SK-MEL-5 (cell line): ENCODE data around the gene TEX53. TPM values are rescaled to one million over a fixed set of nuclear protein-coding genes. Genes with fewer than 3 reads are reported as not detected.

Experiments used
- DNase-seq: peaks from one replicate; pipeline ENCODE4 v3.0.0-alpha.2; 2016; ENCODE audit warnings: low read depth, low spot score
- in situ Hi-C: cut with HindIII; loops from 2 replicates; pipeline ENCODE4 v1.10.0; 2016; ENCODE audit warnings: low sequenced_read_pairs, high pct_unique_total_duplicates, low pct_unique_long_range_greater_than_20kb
- total RNA-seq: library from RNA; depleted of rRNA; stranded (reverse); fragments of >200 nt; shearing (Covaris generic); gene quantifications from 2 replicates; pipeline ENCODE4 v1.2.3, GENCODE V29; 2014

Gene TEX53
- total RNA-seq, 1 experiment from 2014 or later, result not detected

DNA sequence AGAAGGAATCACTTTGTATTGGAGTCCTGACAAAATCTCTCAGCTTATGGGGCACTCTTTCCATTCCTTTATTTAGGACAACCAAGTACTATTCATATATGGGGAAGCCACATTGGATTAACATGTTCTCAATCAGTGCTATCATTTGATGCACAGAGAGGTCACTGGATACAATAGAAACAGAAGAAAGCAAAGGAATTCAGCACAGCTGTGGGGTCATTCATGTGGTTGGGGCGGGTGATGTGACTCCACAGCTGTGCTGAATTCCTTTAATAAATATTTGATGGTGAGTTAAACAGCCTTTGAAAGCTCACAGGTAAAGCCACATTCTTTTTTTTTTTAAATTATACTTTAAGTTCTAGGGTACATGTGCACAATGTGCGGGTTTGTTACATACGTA is 25.2 kb upstream of the TEX53 start:
- no peak for DNase-seq
- in situ Hi-C loops, result no loop called here

DNA sequence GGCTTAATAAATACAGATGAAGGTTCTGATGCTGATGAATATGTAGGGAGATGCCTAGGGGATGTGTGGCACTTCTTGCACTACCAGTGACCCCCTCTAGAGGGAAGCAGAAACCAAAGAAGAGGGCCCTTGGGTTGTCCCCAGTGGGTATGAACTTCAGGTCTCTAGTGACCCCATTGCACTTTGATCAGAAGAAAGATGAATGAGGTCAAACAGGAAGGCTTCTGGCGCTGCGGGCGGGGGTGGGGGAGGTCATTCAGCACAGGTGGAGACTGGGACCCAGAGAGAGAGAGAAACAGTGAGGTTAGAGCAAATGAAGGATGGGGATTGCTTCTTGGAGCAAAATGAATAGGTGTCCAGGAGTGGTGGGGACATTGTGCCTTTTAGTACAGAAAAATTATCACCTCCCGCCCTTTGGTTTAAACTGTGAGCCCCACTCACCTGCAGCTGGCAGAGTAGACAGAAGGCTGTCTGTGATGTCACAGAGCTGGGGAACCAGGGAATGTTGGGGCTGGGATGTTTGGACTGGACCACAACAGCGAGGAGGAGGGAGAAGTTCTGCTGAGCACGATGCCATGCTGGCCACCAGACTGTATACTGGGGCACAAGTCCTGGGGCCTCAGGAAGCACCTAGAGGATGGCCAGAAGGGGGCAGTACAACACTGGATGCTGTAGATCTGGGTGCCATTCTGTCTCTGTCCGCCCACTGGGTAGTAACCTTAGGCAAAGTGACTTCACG is 24.2 kb upstream of the TEX53 start, which contains the start of gene TEX48:
TEX48 (minus strand) TSS at position 599 of the 739 bp plus-strand sequence. CDS start 10,469 bp downstream, outside the sequence.
- in situ Hi-C loops, result no loop called here
- DNase-seq, result peak; percentile 90

DNA sequence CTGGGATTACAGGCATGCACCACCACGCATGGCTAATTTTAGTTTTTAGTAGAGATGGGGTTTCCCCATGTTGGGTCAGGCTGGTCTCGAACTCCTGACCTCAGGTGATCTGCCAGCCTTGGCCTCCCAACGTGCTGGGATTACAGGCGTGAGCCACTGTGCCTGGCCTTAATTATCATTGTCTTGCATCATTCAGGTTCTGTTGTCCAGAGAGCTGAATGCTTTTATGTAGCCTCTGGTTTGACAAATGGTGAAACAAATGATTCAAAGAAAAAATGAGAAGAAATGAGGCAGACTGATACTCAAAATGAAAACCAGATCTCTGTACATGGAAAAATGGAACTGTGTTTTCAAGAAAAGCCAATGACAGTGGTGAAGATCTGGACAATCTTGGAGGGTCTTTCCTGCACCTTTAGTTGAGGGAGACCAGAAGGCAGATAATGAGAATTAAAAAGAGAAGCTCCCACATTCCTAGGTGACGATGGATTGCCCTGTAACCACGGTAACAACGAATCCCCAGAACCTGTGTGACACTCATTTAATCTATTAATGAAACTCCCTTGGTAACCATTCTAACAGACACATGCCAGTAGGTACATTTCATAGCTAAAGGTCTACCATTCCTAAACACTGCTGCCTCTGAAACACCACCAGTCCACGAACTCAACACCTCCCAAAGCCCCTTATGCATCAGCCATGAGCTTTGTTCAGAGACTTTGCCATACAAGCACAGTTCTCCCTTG is 22.8 kb upstream of the TEX53 start:
- DNase-seq, result no peak
- in situ Hi-C loops, result no loop called here

DNA sequence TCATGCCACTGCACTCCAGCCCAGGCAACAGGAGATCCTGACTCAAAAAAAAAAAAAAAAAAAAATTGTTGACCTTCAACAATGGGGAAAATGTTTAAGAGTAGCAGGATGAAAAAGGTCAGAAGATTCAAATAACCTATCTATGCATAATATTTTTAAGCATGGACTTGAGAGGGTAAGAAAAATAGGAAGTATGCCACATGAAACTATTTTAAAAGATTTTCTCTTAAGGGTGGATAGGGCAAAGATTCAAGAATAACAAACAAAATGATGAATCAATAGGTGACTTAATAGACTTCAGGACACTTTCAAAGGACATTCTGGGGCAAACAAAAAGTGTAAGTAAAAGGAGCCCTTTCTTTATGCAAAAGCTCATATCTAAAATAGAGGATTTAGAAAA is 21.2 kb upstream of the TEX53 start:
- in situ Hi-C loops, result no loop called here
- no peak for DNase-seq

DNA sequence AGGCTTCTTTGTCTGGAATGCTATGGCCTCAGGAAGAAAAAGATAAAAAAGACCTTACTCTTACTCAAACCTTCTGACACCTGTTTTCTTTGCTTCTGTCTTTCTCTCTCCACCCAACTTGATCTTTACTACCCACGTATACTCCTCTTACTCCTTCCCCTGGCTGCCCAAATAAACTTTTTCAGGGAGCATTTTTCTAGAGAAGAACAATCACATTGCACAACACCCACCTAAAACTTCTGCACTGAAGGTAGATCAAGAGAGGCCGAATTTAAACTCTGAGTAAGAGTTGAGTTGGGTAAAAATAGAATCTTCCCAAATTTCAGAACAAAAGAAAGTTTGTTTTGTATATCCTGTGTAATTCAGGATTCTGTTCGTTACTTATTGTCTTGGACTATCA is 20.5 kb upstream of the TEX53 start:
- in situ Hi-C loops, result no loop called here
- no peak for DNase-seq

DNA sequence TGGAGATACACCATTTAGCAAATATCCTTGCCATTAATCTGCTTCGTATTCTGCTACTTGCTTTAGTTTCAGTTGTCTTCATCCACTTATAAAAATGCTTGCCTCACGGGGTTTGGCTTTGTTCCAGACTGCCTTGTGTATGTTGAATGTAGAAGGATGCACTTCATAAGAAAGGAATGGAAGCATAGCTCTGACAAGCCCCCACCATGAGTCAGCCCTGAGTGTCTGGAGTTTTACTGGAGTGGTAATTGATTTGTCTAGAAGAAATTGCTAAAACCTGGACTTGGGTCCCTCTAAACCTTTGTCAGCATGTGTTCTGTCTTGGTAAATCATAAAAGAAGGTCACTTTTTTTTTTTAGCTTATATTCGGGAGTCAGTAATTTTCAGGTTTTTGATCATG is 19.8 kb upstream of the TEX53 start:
- in situ Hi-C loops, result no loop called here
- peak; percentile 85 for DNase-seq

DNA sequence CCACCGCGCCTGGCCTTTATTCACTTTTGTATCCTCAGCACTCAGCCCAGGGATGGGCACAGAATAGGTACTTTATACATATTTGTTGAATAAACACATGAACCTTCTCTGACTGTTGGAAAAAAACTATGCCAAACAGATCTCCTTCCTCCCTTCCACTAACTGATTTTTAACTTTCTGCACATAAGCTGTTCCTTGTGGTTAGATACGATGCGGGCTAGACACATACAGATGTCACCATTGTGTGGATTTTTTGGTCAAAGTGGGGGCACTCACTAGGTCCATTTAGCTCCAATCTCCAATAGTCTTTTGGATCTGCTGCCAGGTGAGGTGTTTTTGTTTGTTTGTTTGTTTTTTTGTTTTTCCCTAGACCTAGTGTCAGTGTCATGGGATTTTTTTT is 19.3 kb upstream of the TEX53 start:
- no peak for DNase-seq
- in situ Hi-C loops, result no loop called here

DNA sequence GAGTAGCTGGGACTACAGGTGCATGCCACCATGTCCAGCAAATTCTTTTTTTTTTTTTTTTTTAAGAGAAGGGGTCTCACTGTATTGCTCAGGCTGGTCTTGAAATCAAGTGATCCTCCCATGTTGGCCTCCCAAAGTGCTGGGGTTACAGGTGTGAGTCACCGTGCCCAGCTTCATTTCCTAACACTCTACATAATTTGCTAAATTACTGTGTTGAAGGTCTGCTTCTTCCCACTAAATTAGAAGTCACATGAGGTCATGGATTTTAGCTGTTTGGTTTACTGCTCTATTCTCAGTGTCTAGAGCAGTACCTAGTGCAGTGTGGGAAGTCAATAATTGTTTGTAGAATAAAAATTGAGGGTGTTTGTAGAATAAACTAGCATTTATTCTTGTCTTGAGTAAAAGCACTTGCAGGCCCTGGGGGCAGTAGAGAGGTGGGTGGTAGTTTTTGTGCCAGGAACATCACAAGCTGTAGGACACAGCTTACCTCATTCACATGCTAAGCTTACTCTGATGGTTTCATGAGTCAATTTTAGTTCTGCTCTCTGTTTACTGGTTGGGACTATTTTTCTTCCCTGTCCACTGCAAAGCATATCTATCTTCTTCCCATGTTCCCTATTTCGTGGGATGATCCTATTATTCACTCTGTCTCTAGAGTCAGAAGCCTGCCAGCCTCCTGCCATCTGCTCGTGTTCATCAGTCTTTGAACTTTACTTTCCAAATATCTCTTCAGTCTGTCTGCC is 17.4 kb upstream of the TEX53 start:
- in situ Hi-C loops, result no loop called here

DNA sequence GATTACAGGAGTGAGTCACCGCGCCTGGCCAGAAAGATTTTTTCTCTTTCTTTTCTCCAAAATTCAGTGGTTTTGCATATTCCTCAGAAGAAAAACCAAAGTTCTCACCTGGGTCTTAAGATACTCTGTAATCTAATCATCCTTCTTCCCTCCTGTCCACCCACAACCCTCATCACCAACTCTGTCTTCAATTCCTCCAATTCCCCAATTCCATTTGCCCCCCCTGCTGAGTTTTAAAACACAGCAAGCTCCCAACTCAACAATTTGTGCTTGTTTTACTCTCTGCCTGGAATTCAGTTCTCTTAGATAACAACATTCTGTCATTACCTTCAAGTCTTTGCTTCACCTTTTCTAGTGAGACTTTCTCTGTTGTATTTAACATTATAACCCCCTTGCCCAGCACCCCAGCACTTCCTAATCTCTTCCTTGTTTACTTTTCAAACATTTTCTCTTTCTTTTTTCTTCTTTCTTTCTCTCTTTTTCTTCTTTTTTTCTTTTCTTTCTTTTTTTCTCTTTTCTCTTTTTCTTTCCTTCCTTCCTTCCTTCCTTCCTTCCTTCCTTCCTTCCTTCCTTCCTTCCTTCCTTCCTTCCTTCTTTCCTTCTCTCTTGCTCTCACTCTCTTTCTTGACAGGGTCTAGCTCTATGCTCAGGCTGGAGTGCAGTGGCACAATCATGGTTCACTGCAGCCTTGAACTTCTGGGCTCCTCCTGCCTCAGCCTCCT is 16.6 kb upstream of the TEX53 start:
- in situ Hi-C loops, result no loop called here
- DNase-seq, result no peak

More for the DNA sequence above, 17.4 kb upstream of the TEX53 start:
- no peak for DNase-seq

DNA sequence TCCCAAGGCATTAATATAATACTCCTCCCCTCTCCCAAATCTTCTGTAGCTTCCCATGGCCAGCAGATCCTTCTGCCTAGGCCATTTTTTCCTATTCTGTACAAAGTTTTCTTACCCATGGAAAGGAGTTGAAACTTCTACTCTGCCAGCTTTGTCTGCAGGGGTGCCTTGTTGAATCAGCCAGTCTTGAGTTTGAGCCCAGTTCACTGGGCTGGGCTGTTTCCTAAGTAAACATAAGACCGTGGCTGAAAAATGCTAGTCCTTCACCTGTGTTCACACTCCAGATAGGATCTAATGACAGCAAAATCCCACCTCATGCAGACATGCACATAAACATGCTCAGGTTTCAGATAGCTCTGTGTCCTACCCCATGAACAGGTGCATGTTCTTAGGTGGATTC is 14.0 kb upstream of the TEX53 start:
- in situ Hi-C loops, result no loop called here
- DNase-seq, result no peak

DNA sequence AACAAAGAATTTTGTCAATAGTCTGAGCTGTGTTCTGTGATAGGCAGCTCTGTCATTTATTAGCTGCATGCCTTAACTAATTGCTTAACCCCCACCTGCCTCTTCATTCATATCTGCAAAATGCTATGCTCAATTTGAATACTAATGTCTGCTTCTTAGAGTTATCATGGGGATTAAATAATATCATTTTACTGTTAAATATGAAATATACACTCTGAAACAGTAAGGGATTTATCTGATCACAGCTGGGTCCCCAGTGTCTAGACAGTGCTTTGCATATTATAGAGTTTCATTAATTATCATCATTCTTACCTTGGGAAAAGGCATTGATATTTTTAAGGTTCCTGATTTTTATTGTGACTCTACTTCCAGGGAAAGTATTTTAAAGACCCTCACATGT is 12.4 kb upstream of the TEX53 start:
- DNase-seq, result no peak
- in situ Hi-C loops, result no loop called here

DNA sequence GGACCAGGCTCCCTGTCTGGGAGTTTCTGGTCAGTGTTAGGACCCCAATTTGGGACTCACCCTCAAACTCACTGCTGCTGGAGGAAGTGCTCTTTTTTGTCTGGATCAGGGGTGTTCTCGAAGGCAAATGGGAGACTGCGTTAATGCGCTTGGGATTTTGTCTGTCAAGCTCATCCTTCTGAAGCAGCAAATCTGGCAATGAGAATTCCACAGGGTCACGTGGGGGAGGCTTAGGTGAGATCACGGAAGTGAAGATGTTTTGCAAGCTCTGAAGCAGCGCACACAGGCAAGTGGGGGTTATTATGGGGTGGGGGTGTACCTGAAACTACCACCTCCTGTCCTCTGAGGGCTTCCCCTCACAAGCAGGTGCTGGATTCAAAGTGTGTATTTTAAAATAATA is 10.5 kb upstream of the TEX53 start:
- in situ Hi-C loops, result no loop called here

DNA sequence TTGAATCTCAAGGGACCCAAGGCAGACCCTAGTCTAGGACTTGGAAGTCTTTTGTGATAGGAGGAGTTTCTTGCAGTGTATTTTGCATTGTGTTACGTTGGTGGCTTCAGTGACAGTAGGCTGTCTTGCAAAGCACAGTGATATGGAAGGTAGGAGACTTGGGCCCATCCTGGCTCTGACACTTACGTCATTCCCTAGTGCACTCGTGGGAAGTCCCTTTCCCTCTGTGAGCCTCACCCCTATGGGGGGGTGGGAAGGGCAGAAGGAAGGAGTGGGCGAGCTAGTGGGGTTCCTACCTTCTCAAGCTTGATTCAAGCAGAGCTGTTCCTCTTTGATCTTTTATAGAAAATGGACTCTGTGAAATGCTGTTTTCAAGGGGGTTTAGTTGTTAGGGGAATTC is 9.2 kb upstream of the TEX53 start:
- in situ Hi-C loops, result no loop called here

More for the DNA sequence above, 10.5 kb upstream of the TEX53 start:
- no peak for DNase-seq

DNA sequence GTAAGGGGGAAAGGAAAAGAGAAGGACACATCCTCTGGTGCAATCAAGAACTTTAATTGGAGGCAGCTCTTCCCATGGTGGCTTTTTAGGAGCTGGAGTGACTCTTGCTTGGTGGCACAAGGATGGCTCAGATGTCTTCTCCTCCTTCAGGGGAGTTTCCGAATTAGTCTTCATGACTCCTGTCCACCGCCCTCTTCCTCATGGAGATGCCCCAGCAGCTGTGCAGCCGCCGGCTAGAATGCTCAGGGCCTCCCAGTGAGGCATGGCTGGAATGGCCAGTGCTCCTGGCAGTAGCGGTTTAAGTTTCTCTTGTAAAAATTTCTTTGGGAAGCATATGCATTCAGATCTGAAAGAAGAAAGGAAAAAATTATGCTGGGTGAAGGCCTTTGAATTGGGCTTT is 8.8 kb upstream of the TEX53 start:
- DNase-seq, result no peak

More for the DNA sequence above, 9.2 kb upstream of the TEX53 start:
- no peak for DNase-seq

DNA sequence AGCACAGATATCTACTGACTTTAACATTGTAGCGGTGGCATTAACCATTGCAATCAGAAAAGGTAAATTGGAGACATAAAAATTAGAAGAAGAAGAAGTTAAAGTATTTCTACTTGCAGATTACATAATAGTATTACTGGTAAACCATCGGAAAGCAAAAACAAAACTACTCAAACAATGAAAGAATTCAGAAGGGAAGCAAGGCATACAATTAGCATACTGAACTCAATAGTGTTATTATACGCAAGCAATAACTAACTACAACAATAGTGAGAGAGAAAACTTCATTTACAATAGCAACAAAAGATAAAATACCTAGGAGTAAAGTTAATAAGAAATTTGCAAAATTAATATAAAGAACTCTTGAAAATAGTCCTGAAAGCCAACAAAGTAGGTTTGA is 6.6 kb upstream of the TEX53 start:
- in situ Hi-C loops, result no loop called here

More for the DNA sequence above, 8.8 kb upstream of the TEX53 start:
- in situ Hi-C loops, result no loop called here

DNA sequence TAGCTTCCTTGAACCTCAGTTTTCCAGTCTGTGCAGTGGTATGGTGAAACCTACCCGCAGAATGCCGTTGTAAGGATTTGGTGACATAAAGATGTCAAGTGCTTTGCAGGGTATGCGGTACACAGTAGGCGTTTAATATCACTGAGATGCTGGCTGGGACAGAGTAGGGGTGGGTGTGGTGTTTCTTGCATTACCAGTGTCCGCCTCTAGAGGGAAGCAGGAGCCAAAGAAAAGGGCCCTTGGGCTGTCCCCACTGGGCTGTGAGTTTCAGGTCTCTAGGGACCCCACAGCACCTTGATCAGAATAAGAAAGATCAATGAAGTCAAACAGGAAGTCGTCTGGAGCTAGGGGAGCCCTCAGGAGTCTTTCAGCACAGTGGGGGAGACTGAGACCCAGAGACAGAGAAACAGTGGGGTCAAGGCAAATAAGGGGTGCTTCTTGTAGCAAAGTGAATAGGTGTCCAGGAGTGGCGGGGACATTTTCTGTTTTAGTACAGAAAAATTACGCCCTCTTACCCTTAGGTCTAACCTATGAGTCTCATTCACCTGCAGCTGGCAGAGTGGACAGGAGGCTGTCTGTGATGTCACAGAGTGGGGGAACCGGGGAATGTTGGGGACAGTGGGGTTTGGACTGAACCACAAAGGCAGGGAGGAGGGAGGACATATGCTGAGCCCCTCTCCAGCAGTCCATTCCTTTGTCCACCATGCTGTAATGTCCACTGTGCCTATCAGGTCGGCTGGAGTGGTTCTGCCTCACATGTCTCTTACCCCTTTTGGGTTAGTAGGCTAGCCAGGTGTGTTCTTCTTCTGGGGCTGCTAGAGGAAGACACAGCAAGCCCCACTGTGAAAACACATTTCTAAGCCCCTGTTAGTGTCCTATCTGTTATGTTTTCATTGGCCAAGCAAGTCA is 4.7 kb upstream of the TEX53 start:
- in situ Hi-C loops, result no loop called here
- DNase-seq, result peak; percentile 61

More for the DNA sequence above, 6.6 kb upstream of the TEX53 start:
- no peak for DNase-seq

DNA sequence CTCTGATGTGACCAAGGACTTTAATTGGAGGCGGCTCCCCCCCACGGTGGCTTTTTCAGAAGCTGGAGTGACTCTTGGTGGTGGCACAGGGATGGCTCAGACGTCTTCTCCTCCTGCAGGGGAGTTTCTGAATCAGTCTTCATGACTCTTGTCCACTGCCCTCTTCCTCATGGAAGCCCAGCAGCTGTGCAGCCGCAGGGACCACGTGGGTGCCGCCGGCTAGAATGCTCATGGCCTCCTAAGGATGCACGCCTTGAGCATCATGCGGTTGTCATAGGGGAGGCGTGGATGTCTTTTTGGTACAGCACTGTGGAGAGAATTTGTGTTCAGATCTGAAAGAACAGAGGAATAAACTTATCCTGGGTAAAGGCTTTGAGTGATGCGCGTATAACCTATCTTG is 1.3 kb downstream of the TEX53 start:
- in situ Hi-C loops, result no loop called here

More for the DNA sequence above, 1.3 kb downstream of the TEX53 start:
- no peak for DNase-seq
